ENCODE data around the gene PLCH1. TPM values are rescaled to one million over a fixed set of nuclear protein-coding genes. Genes with fewer than 3 reads are reported as not detected.

The PLCH1 gene
- total RNA-seq, 1 donor from 2014 or later: 3.1 TPM

GRCh38 chr3:155495387-155495786, 249.5 kb downstream of the PLCH1 start:
- no peak for DNase-seq (ENCODE audit: low read depth)
- no peak for TF ChIP-seq CTCF (conservative IDR thresholded peaks at IDR 0.05; ENCODE audit: low read depth, low read length)
- H3K4me3 ChIP-seq (ENCODE audit: low read depth, low read length): no peak overlapping the region

GRCh38 chr3:155494332-155494731, 250.5 kb downstream of the PLCH1 start:
- no peak for DNase-seq (ENCODE audit: low read depth)
- TF ChIP-seq CTCF (conservative IDR thresholded peaks at IDR 0.05; ENCODE audit: low read depth, low read length): no peak
- H3K4me3 ChIP-seq (ENCODE audit: low read depth, low read length): no peak overlapping the region

- no peak overlapping the region for H3K4me3 ChIP-seq (ENCODE audit: low read depth, low read length)
- DNase-seq (ENCODE audit: low read depth): no peak
- TF ChIP-seq CTCF (conservative IDR thresholded peaks at IDR 0.05; ENCODE audit: low read depth, low read length): no peak
Observed at GRCh38 chr3:155492841-155493240, 252.0 kb downstream of the PLCH1 start.

- no peak for DNase-seq (ENCODE audit: low read depth)
Observed at GRCh38 chr3:155491696-155492095, 253.2 kb downstream of the PLCH1 start.

GRCh38 chr3:155488671-155489070, 256.2 kb downstream of the PLCH1 start:
- TF ChIP-seq CTCF (conservative IDR thresholded peaks at IDR 0.05; ENCODE audit: low read depth, low read length): no peak
- no peak overlapping the region for H3K4me3 ChIP-seq (ENCODE audit: low read depth, low read length)
- no peak for DNase-seq (ENCODE audit: low read depth)

More at GRCh38 chr3:155491696-155492095, 253.2 kb downstream of the PLCH1 start:
- TF ChIP-seq CTCF (conservative IDR thresholded peaks at IDR 0.05; ENCODE audit: low read depth, low read length): peak; percentile 23
- H3K4me3 ChIP-seq (ENCODE audit: low read depth, low read length): no peak overlapping the region

GRCh38 chr3:155485897-155486296, 259.0 kb downstream of the PLCH1 start:
- DNase-seq (ENCODE audit: low read depth): no peak
- H3K4me3 ChIP-seq (ENCODE audit: low read depth, low read length): no peak overlapping the region
- no peak for TF ChIP-seq CTCF (conservative IDR thresholded peaks at IDR 0.05; ENCODE audit: low read depth, low read length)

- TF ChIP-seq CTCF (conservative IDR thresholded peaks at IDR 0.05; ENCODE audit: low read depth, low read length): no peak
- DNase-seq (ENCODE audit: low read depth): no peak
- no peak overlapping the region for H3K4me3 ChIP-seq (ENCODE audit: low read depth, low read length)
Observed at GRCh38 chr3:155481591-155481990, 263.3 kb downstream of the PLCH1 start.
